ENCODE measurements around the gene PSTPIP2. TPM values are rescaled to one million over a fixed set of nuclear protein-coding genes. Genes with fewer than 3 reads are reported as not detected.

PSTPIP2 gene
- total and polyA plus RNA-seq, 2 of the 13 experiments (the other 11 are each of a cell fraction or from before 2014, with no cell fraction given), result 0.25 to 0.27 TPM

GRCh38 chr18:46051731-46052461 lies 20.2 kb downstream of the PSTPIP2 start (continued):
- no peak for TF ChIP-seq DMTF1 (CRISPR knock-in tag; IDR thresholded peaks at IDR 0.05)
- no peak for TF ChIP-seq ZNF24 (IDR thresholded peaks at IDR 0.05)
- no peak for TF ChIP-seq CREB1 (IDR thresholded peaks at IDR 0.05)
- TF ChIP-seq CREB1 (CRISPR knock-in tag; IDR thresholded peaks at IDR 0.05), result peak; percentile 53; the same call in 1 of the 2 replicates
- no peak for TF ChIP-seq ZNF367 (CRISPR knock-in tag; IDR thresholded peaks at IDR 0.05; ENCODE audit: borderline replicate concordance)
- TF ChIP-seq, protein P1, sequence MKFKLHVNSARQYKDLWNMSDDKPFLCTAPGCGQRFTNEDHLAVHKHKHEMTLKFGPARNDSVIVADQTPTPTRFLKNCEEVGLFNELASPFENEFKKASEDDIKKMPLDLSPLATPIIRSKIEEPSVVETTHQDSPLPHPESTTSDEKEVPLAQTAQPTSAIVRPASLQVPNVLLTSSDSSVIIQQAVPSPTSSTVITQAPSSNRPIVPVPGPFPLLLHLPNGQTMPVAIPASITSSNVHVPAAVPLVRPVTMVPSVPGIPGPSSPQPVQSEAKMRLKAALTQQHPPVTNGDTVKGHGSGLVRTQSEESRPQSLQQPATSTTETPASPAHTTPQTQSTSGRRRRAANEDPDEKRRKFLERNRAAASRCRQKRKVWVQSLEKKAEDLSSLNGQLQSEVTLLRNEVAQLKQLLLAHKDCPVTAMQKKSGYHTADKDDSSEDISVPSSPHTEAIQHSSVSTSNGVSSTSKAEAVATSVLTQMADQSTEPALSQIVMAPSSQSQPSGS (CRISPR knock-in tag; IDR thresholded peaks at IDR 0.05), result 0 out of 2 replicates have a peak, but pooled peaks have one; percentile 23
- TF ChIP-seq SALL2 (CRISPR knock-in tag; IDR thresholded peaks at IDR 0.05), result no peak
- TF ChIP-seq GABPB1 (CRISPR knock-in tag; IDR thresholded peaks at IDR 0.05), result no peak
- TF ChIP-seq MED13 (CRISPR knock-in tag; IDR thresholded peaks at IDR 0.05), result no peak
- no peak for TF ChIP-seq RBAK (CRISPR knock-in tag; IDR thresholded peaks at IDR 0.05)
- TF ChIP-seq MTF1 (CRISPR knock-in tag; IDR thresholded peaks at IDR 0.05), result no peak
- peak; percentile 86; the same call in 1 of the 2 replicates for TF ChIP-seq ZNF703 (CRISPR knock-in tag; IDR thresholded peaks at IDR 0.05; ENCODE audit: borderline replicate concordance)
- no peak for TF ChIP-seq XBP1 (CRISPR knock-in tag; IDR thresholded peaks at IDR 0.05)
- no peak for TF ChIP-seq POLR2G (IDR thresholded peaks at IDR 0.05; ENCODE audit: low read depth, low read length)
- TF ChIP-seq ZNF788 (CRISPR knock-in tag; IDR thresholded peaks at IDR 0.05; ENCODE audit: borderline replicate concordance), result 0 out of 2 replicates have a peak, but pooled peaks have one; percentile 36
- TF ChIP-seq, protein P2, sequence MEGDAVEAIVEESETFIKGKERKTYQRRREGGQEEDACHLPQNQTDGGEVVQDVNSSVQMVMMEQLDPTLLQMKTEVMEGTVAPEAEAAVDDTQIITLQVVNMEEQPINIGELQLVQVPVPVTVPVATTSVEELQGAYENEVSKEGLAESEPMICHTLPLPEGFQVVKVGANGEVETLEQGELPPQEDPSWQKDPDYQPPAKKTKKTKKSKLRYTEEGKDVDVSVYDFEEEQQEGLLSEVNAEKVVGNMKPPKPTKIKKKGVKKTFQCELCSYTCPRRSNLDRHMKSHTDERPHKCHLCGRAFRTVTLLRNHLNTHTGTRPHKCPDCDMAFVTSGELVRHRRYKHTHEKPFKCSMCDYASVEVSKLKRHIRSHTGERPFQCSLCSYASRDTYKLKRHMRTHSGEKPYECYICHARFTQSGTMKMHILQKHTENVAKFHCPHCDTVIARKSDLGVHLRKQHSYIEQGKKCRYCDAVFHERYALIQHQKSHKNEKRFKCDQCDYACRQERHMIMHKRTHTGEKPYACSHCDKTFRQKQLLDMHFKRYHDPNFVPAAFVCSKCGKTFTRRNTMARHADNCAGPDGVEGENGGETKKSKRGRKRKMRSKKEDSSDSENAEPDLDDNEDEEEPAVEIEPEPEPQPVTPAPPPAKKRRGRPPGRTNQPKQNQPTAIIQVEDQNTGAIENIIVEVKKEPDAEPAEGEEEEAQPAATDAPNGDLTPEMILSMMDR (CRISPR knock-in tag; IDR thresholded peaks at IDR 0.05), result no peak
- TF ChIP-seq TBL1XR1 (IDR thresholded peaks at IDR 0.05; ENCODE audit: borderline replicate concordance, low read length, partially characterized antibody), result peak; percentile 97
- TF ChIP-seq IRF2 (CRISPR knock-in tag; IDR thresholded peaks at IDR 0.05), result peak; percentile 43; the same call in 1 of the 2 replicates
- TF ChIP-seq, protein P3, sequence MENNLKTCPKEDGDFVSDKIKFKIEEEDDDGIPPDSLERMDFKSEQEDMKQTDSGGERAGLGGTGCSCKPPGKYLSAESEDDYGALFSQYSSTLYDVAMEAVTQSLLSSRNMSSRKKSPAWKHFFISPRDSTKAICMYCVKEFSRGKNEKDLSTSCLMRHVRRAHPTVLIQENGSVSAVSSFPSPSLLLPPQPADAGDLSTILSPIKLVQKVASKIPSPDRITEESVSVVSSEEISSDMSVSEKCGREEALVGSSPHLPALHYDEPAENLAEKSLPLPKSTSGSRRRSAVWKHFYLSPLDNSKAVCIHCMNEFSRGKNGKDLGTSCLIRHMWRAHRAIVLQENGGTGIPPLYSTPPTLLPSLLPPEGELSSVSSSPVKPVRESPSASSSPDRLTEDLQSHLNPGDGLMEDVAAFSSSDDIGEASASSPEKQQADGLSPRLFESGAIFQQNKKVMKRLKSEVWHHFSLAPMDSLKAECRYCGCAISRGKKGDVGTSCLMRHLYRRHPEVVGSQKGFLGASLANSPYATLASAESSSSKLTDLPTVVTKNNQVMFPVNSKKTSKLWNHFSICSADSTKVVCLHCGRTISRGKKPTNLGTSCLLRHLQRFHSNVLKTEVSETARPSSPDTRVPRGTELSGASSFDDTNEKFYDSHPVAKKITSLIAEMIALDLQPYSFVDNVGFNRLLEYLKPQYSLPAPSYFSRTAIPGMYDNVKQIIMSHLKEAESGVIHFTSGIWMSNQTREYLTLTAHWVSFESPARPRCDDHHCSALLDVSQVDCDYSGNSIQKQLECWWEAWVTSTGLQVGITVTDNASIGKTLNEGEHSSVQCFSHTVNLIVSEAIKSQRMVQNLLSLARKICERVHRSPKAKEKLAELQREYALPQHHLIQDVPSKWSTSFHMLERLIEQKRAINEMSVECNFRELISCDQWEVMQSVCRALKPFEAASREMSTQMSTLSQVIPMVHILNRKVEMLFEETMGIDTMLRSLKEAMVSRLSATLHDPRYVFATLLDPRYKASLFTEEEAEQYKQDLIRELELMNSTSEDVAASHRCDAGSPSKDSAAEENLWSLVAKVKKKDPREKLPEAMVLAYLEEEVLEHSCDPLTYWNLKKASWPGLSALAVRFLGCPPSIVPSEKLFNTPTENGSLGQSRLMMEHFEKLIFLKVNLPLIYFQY (CRISPR knock-in tag; IDR thresholded peaks at IDR 0.05; ENCODE audit: borderline replicate concordance), result peak; percentile 38; the same call in 1 of the 2 replicates
- TF ChIP-seq BCL6 (CRISPR knock-in tag; IDR thresholded peaks at IDR 0.05), result peak; percentile 99
- TF ChIP-seq ZBTB21 (CRISPR knock-in tag; IDR thresholded peaks at IDR 0.05), result no peak
- no peak for TF ChIP-seq ZBTB7B (CRISPR knock-in tag; IDR thresholded peaks at IDR 0.05)

Measured in HepG2 (cell line).